ENCODE results near the gene GRID1.
"Not testable (repeated sequence)": the region's sequence is repeated elsewhere in the genome, so short reads cannot be mapped to it uniquely, and the experiment has no call there.

Gene GRID1

DNA sequence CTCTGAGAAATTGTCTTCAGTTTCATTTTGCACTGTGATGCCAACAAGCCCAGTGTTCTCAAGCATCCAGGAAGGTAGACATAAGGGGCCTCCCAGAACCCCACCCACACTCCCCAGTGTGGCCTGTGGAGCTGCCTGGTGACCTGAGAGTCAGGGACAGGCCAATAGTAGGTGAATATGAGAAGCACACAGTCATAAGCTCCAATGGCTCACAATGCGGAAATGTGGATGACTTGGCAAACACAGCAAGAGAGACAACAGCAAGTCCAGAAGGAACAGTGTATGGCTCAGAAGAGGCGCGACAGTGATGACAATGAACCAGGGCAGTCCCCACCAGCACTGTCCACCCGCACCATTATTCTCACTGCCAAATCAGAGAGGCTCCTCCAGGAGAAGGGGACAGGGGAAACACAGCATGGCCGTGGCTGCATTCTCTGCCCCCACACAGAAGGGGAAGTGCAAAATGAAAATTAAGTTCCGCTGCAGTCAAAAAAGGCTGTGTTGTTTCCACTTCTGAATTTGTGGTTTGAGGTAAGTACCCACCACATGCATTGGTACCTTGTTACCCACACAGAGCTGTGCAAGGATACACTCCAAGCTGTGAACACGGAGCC, 419.8 kb downstream of the GRID1 start:
- DNase-seq, result no peak

DNA sequence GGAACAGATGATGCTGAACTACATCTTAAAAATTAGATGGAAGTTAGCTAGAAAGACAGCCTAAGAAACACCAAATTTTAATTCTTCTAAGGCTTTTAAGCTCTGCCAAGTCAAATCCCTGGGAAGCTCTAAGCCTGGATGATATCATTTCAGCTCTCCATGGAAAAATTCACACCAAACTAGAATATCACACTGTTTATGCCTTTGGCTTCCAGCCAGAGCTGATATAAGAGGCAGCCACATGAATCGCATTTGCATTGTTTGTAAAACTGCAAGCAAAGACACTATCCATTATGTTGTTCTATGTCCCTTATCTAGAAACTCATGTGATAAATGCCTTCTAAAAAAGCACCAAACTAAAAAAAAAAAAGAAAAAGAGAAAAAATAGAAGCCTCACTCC, 430.4 kb downstream of the GRID1 start:
- no peak for DNase-seq

DNA sequence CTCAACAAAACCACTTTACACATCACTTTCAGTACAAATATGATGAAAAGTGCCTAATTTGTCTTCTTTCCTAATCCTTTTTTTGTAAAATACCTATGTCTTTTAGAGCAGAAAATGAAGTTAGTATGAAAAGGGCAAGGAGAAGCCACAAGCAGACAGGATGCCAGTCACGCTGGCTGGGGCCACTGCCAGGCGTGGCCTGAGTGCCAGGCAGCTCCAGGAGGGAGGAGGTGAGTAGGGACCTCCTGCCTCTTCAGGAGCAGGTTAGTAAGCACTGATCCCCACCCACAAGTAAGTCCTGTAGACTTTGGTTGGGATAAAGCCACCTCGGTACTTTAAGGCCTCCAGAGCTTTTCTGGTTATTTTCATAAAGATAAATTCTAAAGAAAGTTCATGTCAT, 432.0 kb downstream of the GRID1 start:
- no peak for DNase-seq

DNA sequence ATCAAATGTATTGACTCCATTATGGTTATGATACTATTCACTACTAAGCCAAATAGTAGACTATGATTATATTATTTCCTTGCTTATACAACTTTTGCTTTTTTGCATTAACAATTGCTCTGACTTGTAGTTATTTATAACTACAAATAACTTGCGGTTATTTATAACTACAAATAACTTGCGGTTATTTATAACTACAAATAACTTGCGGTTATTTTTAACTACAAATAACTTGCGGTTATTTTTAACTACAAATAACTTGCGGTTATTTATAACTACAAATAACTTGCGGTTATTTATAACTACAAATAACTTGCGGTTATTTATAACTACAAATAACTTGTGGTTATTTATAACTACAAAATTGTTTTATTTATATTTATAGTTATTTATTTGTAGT, 436.6 kb downstream of the GRID1 start:
- DNase-seq, result not testable (repeated sequence)

DNA sequence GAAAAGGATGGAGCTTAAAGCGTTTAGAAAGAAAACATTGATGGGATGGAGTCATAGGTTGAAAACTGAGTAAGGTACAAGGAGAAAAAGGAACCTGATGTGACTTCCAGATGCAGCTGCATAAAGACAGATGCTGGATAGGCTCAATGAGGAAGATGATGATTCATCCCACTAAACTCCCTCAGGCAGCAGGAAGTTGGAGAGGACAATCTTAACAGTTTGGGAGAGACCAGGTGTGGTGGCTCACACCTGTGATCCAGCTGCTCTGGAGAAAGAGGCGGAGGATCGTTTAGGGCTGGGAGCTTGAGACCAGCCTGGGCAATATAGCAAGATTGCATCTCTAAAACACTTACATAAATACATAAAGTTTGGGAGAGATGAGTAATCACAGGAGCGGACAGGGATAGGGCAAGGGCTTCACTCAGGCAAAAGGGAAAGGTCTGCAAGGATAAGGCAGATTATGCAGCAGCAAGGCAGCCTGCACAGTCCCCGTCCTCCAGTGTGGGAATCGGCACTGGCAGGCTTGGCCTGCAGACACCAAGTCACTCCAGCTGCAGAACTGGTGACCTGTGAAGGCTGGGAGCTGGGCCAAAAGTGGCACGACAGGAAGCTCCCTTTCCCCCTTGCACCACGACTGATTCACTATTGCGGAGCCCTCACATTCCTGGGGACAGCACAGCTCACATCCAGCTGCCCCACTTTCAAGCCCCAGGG, 438.5 kb downstream of the GRID1 start:
- DNase-seq, result no peak

DNA sequence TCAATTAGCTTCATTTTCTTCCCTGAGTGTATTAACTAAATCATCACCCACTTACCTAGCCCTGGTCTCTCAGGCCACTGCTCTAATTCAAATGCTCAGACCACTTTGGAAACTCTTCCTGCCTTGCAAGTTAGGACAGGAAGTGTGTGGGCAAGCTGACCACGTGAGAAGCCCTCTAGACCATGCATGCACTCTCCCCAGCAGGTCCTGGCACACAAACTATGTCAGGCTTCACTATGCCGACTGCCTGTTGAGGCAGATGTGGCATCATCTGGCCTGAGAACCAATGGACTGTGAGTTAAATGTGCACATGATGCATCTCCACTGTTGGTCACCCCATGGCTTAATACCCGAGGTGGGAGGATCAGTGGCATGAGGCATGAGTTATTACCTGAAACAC, 439.6 kb downstream of the GRID1 start:
- no peak for DNase-seq

DNA sequence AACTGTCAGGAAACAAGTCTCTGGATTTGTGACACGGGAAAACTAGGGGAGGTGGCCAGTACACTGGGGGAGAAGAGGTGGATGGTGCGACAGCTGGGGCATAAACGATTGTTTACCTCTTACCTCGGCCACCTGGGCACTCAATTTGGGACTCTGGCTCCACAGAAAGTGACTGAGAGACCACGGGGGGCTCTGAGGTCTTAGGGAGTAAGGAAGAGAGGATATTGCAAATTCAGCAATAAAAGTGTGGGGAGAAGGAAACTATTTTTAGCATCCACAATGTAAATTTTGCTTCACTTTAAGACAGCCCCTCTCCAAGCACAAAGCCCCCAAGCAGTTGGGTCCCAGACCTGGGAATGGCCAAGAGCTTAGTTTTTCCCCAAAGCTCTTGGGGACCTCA, 440.5 kb downstream of the GRID1 start:
- DNase-seq, result no peak

DNA sequence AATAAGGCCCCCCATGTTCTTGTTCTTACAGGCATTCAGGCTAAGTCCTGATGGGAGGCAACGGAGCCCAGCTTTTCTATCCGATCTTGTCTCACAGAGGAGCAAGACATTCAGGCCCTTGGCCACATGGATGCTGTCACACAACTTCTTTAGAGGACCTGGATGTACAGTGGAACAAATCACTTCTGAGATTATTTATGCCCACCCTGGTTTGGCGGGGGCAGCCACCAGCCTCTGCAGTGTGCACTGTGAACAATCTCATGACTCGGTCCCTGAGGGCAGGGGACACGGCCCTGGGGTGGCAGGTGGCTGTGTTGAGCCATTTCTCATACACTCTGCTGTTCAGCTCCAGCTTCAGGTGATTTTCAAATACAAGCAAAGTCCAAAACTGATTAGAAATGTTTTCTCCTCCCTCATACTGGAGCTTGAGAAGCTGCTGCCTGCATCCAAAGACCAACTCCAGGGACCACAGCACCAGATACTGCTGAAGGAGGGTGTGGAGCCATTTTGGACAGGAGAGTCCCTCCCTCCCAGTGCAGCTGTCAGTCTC, 441.3 kb downstream of the GRID1 start:
- DNase-seq, result no peak

DNA sequence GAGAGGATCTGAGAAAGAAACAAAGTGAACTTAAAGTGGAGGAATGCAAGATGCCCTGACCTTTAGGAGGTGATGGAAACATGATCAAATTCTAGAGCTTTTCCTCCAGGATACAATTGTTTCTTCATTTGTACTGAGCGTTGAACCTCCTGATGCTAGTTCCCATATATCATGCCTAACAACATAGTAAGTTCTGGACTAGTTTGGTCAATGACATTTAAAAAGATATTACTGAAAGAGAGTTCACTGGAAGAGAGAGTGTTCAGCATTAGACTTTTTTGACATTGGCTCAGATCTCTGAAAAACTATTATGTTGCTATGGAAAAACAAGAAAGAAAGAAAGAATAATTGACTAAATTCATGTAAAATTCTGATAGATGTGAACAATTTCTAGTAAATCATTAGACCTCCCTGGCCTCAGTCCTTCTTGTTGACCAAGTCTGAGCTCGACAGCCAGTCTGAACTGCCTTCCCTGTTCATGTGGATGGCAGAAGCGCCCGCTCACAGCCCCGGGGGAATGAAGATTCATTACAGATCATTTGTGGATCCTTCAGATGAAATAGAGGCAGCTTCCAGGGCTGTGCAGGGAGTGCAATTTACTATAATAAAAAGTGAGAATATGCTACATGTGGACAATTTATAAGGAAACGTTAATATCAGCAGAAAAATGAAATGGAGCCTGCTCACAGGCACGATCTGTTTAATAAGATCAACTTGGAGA, 442.1 kb downstream of the GRID1 start:
- no peak for DNase-seq

DNA sequence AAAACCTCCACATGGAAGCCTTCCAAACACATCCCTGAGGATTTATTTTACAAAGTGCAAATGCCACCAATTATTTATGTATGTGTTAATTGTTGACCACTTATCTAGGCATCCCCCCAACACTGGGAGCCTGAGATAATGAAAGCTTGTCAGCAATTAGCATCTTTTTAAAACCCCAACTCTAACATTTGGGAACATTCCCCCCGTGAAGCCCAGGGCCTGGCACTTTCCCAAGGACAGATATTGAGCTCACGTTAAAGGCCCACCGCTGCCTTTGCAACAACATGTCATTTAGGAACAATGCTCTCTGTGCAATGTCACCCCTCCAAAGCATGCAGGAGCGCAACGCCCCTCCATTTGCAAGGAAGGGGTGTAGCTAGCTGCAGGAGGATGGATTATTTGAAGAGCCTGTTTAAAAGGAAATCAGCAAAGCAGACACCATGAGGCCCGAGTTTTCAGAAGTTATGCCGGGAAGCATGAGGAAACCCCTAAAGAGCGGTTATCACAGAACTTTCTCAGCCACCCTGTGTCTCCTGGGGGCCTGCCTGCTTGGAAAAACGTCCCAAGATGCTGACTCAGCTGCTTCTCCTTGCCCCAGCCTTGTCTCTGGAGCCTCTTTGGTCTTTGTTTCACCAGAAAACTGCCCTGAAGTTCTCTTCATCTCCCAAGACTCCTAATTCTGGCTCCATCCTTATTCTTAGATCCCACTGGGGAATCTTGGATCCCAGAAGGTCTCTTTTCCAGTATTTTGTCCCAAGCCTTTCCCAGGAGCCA, 444.1 kb downstream of the GRID1 start:
- DNase-seq, result no peak

DNA sequence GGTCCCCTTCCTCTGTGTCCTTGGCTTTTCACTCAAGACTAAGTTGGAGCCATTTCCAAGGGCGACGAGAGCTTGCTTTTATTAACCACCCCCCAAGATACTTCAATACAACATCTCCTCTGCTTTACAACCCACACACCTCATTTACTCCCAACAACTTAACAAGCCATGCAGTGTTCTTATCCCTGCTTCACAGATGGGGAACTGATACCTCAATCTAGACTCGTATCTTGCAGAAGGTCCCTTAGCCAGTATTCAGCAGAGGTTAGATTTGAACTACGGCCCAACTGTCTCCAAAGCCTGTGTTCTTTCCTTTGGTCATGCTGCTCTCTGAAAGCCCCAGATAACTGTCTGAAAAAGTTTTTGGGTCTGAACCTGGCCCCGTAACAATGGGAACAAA, 444.8 kb downstream of the GRID1 start:
- DNase-seq, result no peak

DNA sequence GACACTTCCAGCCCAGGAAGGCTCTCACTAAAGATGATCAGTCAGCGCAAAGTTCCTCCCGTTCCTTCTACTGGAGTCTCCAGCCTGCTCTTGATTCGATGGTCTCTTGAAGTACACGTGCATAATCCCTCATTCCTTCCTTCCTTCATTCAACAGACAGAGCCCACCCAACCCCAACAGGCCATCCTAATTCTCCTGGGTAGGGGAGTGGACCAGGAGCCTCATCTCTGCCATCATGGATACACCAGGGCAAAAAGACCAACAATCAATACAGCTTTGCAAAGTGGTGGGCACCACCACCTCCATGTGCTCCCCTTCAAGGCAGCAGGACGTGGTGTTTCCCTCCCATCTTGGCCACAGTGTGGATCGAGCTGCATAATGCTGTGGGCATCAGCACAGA, 446.3 kb downstream of the GRID1 start:
- no peak for DNase-seq

DNA sequence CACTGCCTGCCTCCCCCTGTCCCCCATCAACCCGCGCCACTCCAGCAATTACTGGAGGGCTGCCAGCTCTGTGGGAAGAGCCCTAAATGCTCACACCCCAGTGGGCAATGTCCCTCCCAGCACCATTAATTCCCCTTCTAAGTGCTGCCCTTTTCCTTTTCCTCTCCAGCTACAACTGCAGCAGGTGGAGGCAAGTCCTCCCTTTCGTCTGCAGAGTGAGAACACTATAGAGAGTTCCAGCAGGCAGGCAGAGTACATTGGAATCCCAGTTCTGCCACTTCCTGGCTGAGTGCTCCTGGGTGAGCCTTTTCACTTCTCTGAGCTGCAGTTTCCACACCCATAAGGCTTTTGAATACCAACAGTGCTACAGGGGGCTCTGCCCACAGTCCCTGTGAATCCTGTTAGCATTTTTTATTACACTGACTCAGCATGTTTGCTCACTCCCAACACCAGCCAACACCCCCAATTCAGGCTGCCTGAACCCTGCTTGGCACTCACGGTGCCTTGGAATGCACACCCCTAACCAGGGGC, 447.0 kb downstream of the GRID1 start:
- DNase-seq, result no peak

DNA sequence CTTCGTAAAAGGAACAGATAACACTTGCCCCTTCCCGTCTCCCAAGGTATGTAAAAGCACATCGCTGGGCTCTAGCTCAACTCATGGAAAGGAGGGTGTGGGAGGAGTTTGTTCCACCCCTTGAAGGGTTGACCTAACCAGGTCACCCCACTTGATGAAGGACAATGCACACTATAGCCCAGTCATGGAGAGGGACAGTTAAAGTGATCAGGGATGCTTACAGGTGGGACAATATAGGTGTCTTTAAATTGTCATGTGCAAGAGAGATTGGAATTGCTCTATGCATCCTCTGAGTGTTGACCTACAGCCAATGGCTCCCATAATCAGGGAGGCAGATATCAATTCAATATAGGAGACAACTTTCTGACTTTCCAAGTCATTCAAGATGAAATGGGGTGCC, 448.2 kb downstream of the GRID1 start:
- DNase-seq, result no peak

DNA sequence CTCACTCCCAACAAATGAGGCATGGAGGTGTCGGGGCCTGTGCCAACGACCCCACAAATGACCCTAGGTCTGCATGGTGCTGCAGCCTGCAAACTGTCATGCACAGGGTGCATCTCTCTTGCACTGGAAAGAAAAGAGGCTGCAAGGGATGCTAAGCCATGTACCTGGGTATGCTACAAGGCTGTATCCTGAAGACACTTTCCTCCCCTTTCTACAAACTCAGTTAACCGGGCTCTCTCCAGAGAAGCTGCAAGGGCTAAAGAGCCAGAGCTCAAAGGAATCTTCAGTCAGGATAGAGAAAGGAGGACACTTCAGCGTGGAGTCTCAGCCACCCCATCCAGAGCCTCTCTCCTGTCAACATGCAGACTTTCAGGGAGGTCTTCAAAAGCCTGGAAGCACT, 449.0 kb downstream of the GRID1 start:
- no peak for DNase-seq

DNA sequence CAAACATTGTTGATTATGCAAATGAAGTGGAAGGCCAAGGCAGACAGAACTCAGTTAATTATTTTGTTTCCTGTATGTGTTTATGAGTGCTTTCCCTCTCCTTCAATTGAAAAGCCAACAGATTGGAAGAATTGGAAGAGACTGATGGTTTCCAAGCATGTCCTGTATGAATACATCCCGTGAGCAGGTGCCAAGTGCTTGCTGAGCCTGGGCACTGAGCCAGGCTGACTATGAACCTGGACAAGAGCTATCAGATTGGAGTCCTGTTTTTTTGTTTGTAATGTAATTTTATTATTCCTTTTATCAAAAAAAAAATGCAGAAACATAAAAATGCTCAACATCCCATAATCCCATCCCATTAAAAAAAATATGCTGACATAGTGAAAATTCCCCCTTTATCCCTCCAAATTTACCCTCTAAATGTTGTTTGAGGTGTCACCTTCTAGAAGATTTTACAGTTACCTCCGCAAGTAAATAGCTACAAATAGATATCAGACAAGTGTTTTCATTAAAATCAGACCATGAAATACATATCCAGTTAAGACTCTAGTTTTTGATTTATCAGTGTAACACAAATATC, 449.5 kb downstream of the GRID1 start:
- DNase-seq, result no peak

DNA sequence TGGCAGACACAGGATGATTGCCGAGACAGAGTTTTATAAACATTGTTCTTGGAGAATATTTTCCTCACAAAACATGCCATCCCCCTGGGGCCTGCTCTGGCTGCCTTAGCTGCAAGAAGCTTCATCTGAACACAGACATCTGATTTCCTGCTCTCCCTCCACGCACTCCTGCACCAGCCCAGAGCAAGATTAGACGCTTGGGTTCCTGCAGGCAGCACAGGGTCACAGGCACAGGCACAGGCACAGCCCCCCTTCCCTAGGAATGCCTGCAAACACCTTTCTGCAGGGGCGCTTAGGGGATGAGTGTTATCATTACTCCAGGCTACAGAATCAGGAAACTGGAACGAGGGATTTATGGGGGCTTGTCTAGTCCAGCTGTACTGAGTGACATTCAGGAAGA, 450.3 kb downstream of the GRID1 start:
- no peak for DNase-seq

DNA sequence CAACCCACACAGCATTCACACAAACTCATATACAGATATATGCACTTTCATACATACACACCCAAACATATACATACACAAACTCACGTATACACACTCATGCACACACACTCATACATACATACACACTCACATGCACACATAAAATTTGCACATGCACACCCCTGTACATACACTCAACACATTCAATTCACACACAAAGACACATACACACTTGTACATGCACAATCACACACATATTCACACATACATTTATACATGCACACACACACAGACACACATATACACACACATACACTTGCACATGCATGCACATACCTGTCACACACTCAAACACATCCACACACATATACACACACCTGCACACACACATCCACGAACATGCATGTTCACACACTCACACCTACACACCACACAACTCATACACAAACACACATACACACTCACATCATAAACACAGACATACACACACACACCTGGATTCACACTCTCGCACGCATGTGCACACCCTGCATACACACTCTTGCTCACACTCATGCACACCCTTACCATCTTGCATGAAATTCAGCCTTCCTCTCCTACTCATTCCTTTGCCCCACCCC, 451.2 kb downstream of the GRID1 start:
- no peak for DNase-seq

DNA sequence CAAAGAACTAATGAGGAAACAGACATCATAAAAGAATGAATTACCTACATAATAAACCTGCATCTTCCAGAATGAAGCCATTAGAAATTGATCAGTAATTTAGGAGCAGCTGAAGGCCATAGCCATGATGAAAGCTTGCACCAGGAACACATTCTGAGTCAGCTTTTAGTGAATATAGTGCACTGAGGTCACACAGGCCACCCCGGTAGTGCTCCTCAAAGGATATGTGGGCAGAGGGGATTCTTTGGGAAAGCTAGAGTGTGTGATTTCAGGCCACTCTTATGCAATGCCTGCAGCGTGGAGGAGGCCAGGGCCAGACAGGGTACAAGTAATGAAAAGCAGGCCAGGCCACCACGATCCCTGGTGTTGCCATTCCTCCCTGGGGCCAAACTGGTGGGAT, 451.9 kb downstream of the GRID1 start:
- DNase-seq, result no peak

DNA sequence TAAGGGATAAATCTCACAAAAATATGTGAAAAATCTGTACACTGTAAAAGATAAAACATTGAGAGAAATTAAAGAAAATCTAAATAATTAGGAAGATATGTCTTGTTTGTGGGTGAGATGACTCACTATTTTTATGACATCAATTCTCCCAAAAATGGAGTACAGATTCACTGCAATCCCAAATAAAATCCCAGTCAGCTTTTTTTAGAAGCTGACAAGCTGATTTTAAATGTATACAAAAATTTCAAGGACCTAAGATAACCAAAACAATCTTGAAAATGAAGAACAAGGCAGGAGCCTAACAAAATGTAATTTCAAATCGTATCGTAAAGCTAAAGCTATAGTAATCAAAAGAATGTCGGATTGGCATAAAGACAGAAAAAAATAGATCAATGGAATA, 458.1 kb downstream of the GRID1 start:
- DNase-seq, result no peak

DNA sequence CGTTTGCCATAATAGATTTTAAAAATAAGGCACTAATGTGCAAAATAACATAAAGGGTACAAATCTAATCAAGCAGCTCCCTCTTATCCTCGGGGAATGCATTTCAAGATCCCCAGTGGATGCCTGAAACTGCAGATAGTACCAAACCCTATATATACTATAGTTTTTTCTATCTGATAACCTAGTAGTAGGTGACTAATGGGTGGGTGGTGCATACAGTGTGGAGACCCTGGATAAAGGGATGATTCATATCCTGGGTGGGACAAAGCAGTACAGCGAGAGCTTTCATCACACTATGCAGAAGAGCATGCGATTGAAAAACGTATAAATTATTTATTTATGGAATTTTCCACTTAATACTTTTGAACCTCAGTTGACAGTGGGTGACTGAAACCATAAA, 464.5 kb downstream of the GRID1 start:
- no peak for DNase-seq

DNA sequence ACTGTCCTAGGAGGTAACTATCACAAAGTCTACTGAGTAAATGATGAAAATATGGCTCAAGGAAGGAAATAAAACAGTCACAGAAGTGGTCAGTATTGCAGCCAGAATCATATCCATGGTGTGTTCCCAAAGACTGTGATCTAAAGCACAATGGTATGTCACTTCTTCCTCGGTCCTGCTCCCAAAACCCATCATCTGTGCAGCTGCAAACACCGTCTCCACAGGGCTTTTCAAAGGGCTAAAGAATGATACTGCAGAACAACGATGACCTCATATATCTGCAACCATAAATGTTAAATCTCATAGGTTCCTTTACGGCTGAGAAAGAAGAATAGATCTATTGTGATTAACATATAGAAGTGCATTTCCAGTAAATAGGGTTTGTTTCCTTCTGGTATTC, 465.0 kb downstream of the GRID1 start:
- no peak for DNase-seq
